Cardiac septum (tissue), 1 donor: ENCODE data around the gene TLCD3A. TPM values are rescaled to one million over a fixed set of nuclear protein-coding genes. Genes with fewer than 3 reads are reported as not detected.
"Not testable (repeated sequence)": the region's sequence is repeated elsewhere in the genome, so short reads cannot be mapped to it uniquely, and the experiment has no call there.

Experiments used
- DNase-seq: peaks from one replicate; pipeline ENCODE4 v3.0.0-alpha.2; 2020; ENCODE audit warnings: low spot score
- intact Hi-C: fragments of 100-400 bp; cut with DNase I; formaldehyde crosslinking; loops from one replicate; pipeline ENCODE4 v1.14.0; 2022
- long read RNA-seq: library from polyadenylated mRNA; unstranded; transcript quantifications from one replicate; pipeline ENCODE4 v2.0.0, GENCODE V29; 2021
- total RNA-seq: library from RNA; stranded (reverse); fragmentation: NEBNext Ultra II Directional; extraction: Animal tissue kit (Norgen Biotek cat#: 25700); gene quantifications from one replicate; pipeline ENCODE4 v1.2.1, GENCODE V29; 2021
- donor health status: DM: no; HTN: no; CAD: no.

Gene TLCD3A
- total RNA-seq: 5.1 TPM
- long read RNA-seq, transcript FAM57A-202 (5 exons, 2,412 nt): major isoform, 7 of 10 reads
- long read RNA-seq, partial matches to known transcripts: 1 of 10 reads
- long read RNA-seq, other reads (novel, unspliced or antisense): 1 of 10 reads

- no peak for DNase-seq
- intact Hi-C loops: no loop called here
These were observed at the start of gene TLCD3A for GRCh38 chr17:732067-732901. TLCD3A (plus strand) TSS chr17:732596; CDS start chr17:732648, 52 bp downstream.

- DNase-seq: no peak
- intact Hi-C loops: no loop called here
These were observed 49.4 kb upstream of the TLCD3A start for GRCh38 chr17:683040-683439.

GRCh38 chr17:683499-684254 lies 48.7 kb upstream of the TLCD3A start:
- no peak for DNase-seq
- intact Hi-C loops: no loop called here

DNA sequence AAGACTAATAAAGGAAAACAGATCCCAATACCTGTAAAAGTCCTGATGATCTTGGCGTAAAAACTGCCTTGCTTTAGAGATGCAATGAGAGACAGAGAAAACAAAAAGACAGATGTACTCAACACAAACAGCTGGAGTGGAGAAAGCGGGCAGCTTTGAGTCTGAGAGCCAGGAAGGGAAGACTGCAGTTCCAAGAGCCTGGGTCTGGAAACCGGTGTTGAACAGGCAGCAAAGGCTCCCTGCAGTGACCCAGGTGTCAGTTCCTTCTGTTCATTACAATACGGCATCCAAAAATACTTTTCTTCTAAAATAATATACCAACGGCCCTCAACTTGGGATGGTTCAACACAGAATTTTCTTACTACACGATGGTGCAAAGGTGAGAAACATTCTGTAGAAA lies 47.4 kb upstream of the TLCD3A start:
- intact Hi-C loops: no loop called here
- no peak for DNase-seq

GRCh38 chr17:688100-688989 lies 44.1 kb upstream of the TLCD3A start:
- no peak for DNase-seq
- intact Hi-C loops: no loop called here

GRCh38 chr17:689556-690275 lies 42.7 kb upstream of the TLCD3A start:
- intact Hi-C loops: loop anchor here (10.0 kb wide), 1 partner anchor 65 kb away; no protein-coding TSS in a partner anchor
- no peak for DNase-seq

- intact Hi-C loops: loop anchor here (10.0 kb wide), 1 partner anchor 66 kb away; no protein-coding TSS in a partner anchor
- DNase-seq: no peak
These were observed 42.0 kb upstream of the TLCD3A start for GRCh38 chr17:690361-690760.

DNA sequence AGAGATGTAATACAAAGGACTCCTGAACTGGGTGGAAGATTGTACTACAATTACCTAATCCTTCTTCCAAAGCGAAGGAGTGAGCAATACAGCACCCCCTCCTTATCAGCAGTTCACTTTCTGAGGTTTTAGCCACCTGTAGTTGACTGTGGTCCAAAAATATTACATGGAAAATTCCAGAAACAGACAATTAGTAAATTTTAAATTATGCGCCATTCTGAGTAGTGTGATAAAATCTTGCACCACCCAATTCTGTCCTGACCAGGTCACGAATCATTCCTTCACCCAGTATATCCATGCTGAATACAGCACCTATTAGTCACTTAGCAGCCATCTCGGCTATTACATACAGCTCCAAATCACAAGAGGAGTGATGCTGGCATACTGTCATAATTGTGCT lies 41.0 kb upstream of the TLCD3A start:
- DNase-seq: no peak
- intact Hi-C loops: loop anchor here (10.0 kb wide), 1 partner anchor 67 kb away; no protein-coding TSS in a partner anchor

DNA sequence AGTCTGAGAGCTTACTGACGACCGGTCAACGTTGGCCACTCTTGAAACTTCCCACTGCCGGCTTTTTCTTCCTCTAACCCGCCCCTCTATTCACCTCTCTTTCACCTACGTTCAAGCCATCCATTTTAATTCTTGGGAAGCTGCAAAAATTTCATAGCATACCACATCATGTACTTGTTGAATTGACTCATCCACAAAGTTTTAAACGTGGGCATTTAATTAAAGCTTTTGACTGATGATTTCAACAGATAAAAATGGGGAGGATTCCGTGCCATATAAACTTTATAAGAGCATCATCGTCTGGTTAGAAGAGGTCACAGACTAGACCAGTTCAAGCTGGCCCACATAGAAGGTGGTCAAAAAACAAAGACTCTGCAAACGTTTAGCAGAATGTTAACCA lies 40.3 kb upstream of the TLCD3A start:
- intact Hi-C loops: loop anchor here (10.0 kb wide), 1 partner anchor 67 kb away; no protein-coding TSS in a partner anchor
- no peak for DNase-seq

DNA sequence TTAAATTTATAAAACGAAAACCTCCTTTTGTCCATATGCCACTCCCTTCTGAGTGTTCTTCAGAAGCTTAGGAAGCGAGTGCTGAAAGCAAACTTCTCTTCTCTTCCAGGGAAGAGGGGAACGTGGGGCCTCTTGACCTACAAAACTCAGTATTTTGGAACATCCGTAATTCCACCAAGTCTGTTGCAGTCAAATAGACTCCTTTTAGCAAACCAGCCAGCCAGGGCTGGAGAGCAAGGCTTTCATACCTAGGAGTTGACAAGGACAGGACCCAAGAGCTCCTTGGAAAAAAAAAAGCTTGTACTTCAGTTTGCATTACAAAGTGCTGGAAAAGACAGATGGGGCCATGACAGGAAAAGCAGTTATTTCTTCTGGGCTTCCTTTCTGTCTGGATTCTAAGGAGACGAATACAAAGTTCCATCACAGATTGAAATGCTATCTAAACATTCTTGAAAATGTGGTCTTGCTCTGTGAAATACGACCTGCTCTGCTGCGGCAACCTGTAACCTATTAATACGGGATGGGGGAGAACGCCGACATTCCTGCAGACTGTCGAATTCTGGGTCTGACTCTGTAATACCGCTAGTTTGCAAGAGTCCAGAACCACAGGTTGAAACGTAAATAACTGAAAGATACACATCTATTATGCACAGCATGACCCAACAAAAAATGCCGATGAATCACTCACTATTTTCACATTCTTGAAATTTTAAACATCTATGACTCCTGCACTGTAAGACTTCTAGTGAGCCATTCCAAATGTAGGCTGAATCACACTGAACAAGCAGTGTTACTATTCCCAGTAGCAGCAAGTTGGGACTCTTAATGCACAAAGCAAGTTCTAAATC lies 38.4 kb upstream of the TLCD3A start:
- intact Hi-C loops: loop anchor here (10.0 kb wide), 1 partner anchor 69 kb away; no protein-coding TSS in a partner anchor
- no peak for DNase-seq

DNA sequence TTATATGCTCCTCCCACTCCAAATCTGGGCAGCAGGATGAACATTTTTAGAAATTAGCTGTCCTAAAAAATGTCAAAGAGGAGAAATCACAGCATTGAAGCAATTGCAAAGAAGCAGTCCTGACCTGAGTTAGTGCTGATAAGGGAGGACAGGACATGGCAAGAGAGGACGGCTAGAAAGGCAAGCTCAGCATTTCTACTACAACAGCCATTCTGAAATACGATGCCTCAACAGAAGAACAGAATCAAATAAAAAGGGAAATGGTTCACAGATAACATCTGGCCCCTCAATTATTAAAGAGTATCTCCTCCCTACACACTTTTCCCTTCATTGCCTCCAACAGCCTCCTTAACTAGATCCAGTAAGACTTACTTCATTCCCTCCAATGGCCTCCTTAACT lies 36.0 kb upstream of the TLCD3A start:
- intact Hi-C loops: loop anchor here (5.0 to 10.0 kb wide), 2 partner anchors 72 to 139 kb away; no protein-coding TSS in a partner anchor
- DNase-seq: no peak

- DNase-seq: no peak
- intact Hi-C loops: loop anchor here (5.0 to 10.0 kb wide), 2 partner anchors 73 to 140 kb away; no protein-coding TSS in a partner anchor
These were observed 34.7 kb upstream of the TLCD3A start for GRCh38 chr17:697682-698081.

GRCh38 chr17:698096-698495 lies 34.3 kb upstream of the TLCD3A start:
- intact Hi-C loops: loop anchor here (5.0 to 10.0 kb wide), 2 partner anchors 73 to 141 kb away; no protein-coding TSS in a partner anchor
- not testable (repeated sequence) for DNase-seq

DNA sequence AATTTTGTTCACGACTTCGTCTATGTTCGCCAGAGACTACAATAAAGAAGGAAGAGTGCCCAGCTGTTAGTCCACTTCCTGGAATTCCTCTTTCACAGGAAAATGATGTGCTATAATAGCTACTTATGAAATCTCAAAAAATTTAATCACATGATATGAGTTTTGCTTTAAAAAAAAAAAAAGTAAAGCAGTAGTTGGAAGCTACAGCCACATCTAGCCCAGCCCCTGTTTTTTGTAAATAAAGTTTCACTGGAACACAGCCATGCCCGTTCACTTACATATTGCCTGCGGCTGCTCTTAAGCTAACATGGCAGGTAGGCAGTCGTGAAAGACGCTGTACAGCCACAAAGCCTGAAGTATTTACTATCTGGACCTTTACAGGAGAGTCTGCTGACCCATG lies 33.1 kb upstream of the TLCD3A start:
- no peak for DNase-seq
- intact Hi-C loops: loop anchor here (5.0 to 10.0 kb wide), 2 partner anchors 75 to 142 kb away; no protein-coding TSS in a partner anchor

DNA sequence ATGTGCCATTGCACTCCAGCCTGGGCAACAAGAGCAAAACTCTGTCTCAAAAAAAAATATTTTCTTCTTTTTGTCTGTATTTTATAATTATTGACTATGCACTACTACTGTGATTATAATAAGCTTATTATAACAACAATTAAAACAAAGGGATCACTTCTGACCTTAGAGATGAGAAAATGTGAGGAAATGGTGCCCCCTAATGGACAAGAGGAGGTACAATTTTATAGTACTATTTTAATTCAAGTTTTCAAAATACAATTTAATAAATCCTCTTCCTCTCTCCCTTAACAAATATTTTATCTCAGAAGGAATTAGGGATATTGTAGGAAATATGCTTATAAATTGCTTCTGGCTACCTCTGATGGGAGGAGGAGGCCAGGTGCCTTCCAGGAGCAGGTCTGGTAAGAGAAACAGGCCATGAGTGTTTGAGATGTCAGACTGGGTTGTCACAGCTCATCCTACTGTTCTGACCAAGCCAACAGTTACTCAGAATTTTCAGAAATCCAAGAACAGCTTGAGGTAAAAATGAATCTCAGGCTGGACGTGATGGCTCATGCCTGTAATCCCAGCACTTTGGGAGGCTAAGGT lies 31.8 kb upstream of the TLCD3A start:
- intact Hi-C loops: loop anchor here (1.0 kb wide), 1 partner anchor 289 kb away; no protein-coding TSS in a partner anchor
- DNase-seq: no peak

DNA sequence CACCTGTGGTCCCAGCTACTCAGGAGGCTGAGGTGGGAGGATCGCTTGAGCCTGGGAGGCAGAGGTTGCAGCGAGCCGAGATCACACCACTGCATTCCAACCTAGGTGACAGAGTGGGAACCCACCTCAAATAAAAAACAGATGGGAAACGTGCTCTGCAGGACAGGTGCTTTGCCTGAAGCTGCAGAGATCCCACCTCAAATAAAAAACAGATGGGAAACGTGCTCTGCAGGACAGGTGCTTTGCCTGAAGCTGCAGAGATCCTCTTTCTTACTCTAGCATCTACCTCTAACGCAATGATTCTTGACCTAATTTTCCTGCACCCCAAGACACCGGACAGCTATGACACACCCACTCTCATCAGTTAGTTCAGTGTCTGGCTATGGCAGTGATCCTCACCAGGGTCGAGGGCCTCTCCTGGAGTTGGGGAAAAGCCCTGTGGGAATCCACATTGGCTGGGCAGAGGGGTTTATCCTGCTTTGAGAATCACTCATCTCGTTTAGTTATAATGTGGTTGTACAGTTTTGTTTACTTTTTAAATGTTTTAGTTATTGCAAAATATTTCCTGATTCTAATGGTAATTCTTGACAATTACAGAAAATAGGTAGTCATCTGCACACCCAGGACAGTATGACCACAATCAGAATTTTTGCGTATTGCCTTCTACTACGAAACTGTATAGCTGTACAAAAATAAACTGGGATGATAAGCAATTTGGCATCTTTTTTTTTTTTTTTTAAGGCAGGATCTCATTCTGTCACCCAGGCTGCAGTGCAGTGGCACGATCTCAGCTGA lies 29.1 kb upstream of the TLCD3A start:
- no peak for DNase-seq
- intact Hi-C loops: no loop called here
